Common myeloid progenitor, CD34-positive (primary cell): ENCODE results near the gene PXN.
"Not testable (repeated sequence)": the region's sequence is repeated elsewhere in the genome, so short reads cannot be mapped to it uniquely, and the experiment has no call there.

Source experiments
- CTCF ChIA-PET: fragments of 350-600 bp; sonication (Branson Sonifier 250); formaldehyde crosslinking; loops from one replicate; lab custom pipeline; 2021; ENCODE audit warnings: antibody characterized with exemption; lab: Charles Lee
- POLR2A ChIA-PET: fragments of 350-600 bp; sonication (Branson Sonifier 250); formaldehyde crosslinking; loops from one replicate; lab custom pipeline; 2021; ENCODE audit warnings: antibody characterized with exemption; lab: Charles Lee
- DNase-seq, 3 donors: peaks; one replicate each; pipeline versions ENCODE4 v3.0.0 to v3.0.0-alpha.2; 2013
- H3K27ac ChIP-seq, 2 experiments: 1 replicate in 1 of 2; 2 replicates in 1 of 2; pipeline ENCODE4 v1.7.0; 2013; ENCODE audit warnings: inconsistent platforms in 2 of 2, low read length in 2 of 2, mild to moderate bottlenecking in 2 of 2, low read depth in 1 of 2, moderate library complexity in 1 of 2; ENCODE audit not compliant: severe bottlenecking in 2 of 2, insufficient read depth in 1 of 2, poor library complexity in 1 of 2
- H3K27me3 ChIP-seq, 5 experiments: replicated peaks in 2 of 5; 1 replicate in 3 of 5; 2 replicates in 2 of 5; pipeline versions ENCODE4 v1.6.1 to v1.7.0; 2013; ENCODE audit warnings: low read length in 4 of 5, mild to moderate bottlenecking in 2 of 5, moderate library complexity in 2 of 5, inconsistent platforms in 1 of 5; ENCODE audit not compliant: insufficient read depth in 5 of 5, control insufficient read depth in 4 of 5
- H3K36me3 ChIP-seq, 4 experiments: 1 replicate in 2 of 4; 2 replicates in 2 of 4; pipeline versions ENCODE4 v1.6.1 to v1.7.0; 2013; ENCODE audit warnings: low read length in 3 of 4, control low read depth in 1 of 4, mild to moderate bottlenecking in 1 of 4; ENCODE audit not compliant: control insufficient read depth in 4 of 4, insufficient read depth in 4 of 4
- H3K4me1 ChIP-seq, 4 experiments: 1 replicate in 3 of 4; 2 replicates in 1 of 4; pipeline versions ENCODE4 v1.6.1 to v1.7.1; 2013; ENCODE audit warnings: low read length in 3 of 4, mild to moderate bottlenecking in 3 of 4, control low read depth in 1 of 4, inconsistent platforms in 1 of 4, moderate library complexity in 1 of 4; ENCODE audit not compliant: control insufficient read depth in 4 of 4, insufficient read depth in 4 of 4; ENCODE audit errors: control extremely low read depth in 1 of 4
- H3K4me3 ChIP-seq, 7 experiments: 1 replicate in 4 of 7; 2 replicates in 3 of 7; pipeline versions ENCODE4 v1.5.1 to v1.7.0; 2013; ENCODE audit warnings: mild to moderate bottlenecking in 7 of 7, low read length in 6 of 7, moderate library complexity in 6 of 7, inconsistent platforms in 2 of 7, low read depth in 2 of 7, control low read depth in 1 of 7; ENCODE audit not compliant: insufficient read depth in 4 of 7, control insufficient read depth in 1 of 7; ENCODE audit errors: extremely low read depth in 1 of 7
- H3K9me3 ChIP-seq, 5 experiments: 1 replicate in 4 of 5; 2 replicates in 1 of 5; pipeline versions ENCODE4 v1.6.1 to v1.7.1; 2013; ENCODE audit warnings: low read length in 4 of 5, mild to moderate bottlenecking in 2 of 5, inconsistent platforms in 1 of 5, low read depth in 1 of 5, moderate library complexity in 1 of 5; ENCODE audit not compliant: control insufficient read depth in 4 of 5, insufficient read depth in 2 of 5; ENCODE audit errors: control extremely low read depth in 1 of 5
- WGBS: methylation state at CpG from one replicate; pipeline ENCODE4 v1.1.5; 2013; ENCODE audit not compliant: insufficient coverage; 5-methylcytosine and 5-hydroxymethylcytosine counted together

Gene PXN

DNA sequence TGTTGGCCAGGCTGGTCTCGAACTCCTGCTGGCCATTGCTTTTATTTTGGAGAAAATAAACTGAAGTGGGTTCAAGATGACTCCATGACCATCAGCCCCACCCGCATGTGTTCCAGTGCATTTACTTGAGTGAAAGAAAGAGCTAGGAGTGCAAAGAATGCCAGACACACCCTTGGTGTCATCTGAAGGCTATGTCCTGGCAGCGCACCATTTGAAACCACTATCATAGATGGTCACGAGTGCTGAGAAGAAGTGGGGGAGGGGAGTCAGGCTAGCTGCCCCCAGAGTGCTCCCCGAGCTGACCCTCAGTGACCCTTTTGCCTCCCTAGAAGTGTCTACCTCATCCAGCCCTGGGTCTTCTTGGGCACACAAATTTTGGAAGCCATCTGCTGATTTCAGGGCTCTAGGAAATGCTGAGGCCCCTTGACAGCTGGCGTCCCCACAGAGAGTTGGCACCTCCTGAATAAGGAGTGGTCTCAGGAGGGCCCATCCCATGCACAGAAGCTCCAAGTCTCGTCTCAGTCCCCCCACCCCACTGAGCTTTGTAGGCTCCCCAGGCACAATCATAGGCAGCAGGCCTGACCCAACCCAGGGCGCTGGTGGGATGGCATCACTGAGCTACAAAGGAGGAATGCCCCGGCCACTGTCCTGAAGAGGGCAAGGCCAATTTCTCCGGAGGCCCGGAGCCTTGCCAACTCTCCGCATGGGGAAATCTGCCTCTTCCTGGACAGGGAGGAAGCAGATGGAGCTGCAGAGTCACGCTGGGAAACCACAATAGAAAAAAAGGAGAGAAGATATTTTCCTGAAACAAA lies 28.0 kb downstream of the PXN start:
- POLR2A ChIA-PET, result interaction anchor here (0.5 to 3.6 kb wide), 5 partner anchors 9 to 54 kb away, joined by 3 to 18 read pairs (median 5); partner anchors contain the start of gene RNU4-2
- Histone ChIP-seq H3K9me3 (no peaks in the 10 kb centered on the region), H3K4me1 (peaks cover 14 to 94% (median 87%) of the 10 kb centered on the region in 4 experiments), H3K27me3 (no peaks in the 10 kb centered on the region), H3K36me3 (no peaks in the 10 kb centered on the region), H3K4me3 (peak overlapping the region in 6 of 7 experiments; percentile 1 to 61 (median 28)), H3K27ac (peak overlapping the region in 1 of 2 experiments; percentile 55)
- CTCF ChIA-PET, result interaction anchor here (0.8 to 43.0 kb wide), 5 partner anchors 13 to 55 kb away, joined by 3 to 879 read pairs (median 4); partner anchors contain the start of genes PXN, RNU4-1 and RPLP0
- 18% methylated on average over 11 of the region's 13 CpGs for WGBS
- DNase-seq, result peak; percentile 75 to 85 (median 85)

DNA sequence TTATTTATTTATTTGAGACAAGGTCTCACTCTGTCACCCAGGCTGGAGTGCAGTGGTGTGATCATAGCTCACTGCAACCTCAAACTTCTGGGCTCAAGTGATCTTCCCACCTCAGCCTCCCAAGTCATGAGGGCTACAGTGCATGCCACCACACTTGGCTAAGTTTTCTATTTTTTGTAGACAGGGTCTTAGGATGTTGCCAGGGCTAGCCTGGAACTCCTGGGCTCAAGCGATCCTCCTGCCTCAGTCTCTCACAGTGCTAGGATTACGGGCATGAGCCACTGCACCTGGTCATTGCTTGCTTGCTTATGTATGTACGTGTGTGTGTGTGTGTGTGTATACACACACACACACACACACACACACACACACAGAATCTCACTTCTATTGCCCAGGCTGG lies 28.7 kb downstream of the PXN start:
- ChIA-PET CTCF (interaction anchor here (1.0 to 43.0 kb wide), 3 partner anchors 12 to 36 kb away, joined by 3 to 879 read pairs (median 425); partner anchors contain the start of genes PXN and RPLP0), POLR2A (interaction anchor here (3.6 kb wide), 1 partner anchor 55 kb away, joined by 18 read pairs; the partner anchor contains the start of gene RNU4-2)
- H3K27me3 ChIP-seq, H3K4me3 ChIP-seq, DNase-seq, H3K9me3 ChIP-seq, H3K36me3 ChIP-seq: not testable (repeated sequence)
- WGBS, result 100% methylated on average over 1 of the region's 3 CpGs
- Histone ChIP-seq H3K4me1 (peaks cover 20 to 94% (median 87%) of the 10 kb centered on the region in 4 experiments), H3K27ac (peak overlapping the region in 1 of 2 experiments; percentile 55)

GRCh38 chr12:120235369-120236323 lies 29.9 kb downstream of the PXN start:
- peak in 2 of 3 donors; percentile 33 to 38 for DNase-seq
- H3K27ac ChIP-seq, result peak overlapping the region in 1 of 2 experiments; percentile 16
- peak overlapping the region in 2 of 7 experiments; percentile 18 to 24 for H3K4me3 ChIP-seq
- H3K36me3 ChIP-seq, result no peaks in the 10 kb centered on the region
- H3K9me3 ChIP-seq, result no peaks in the 10 kb centered on the region
- WGBS, result 90% methylated on average over 6 of the region's 18 CpGs
- no peaks in the 10 kb centered on the region for H3K27me3 ChIP-seq
- ChIA-PET POLR2A (interaction anchor here (3.6 kb wide), 1 partner anchor 56 kb away, joined by 18 read pairs; the partner anchor contains the start of gene RNU4-2), CTCF (interaction anchor here (1.0 to 43.0 kb wide), 4 partner anchors 11 to 52 kb away, joined by 3 to 879 read pairs (median 214); partner anchors contain the start of gene PXN)
- H3K4me1 ChIP-seq, result peaks cover 24 to 95% (median 87%) of the 10 kb centered on the region in 4 experiments

DNA sequence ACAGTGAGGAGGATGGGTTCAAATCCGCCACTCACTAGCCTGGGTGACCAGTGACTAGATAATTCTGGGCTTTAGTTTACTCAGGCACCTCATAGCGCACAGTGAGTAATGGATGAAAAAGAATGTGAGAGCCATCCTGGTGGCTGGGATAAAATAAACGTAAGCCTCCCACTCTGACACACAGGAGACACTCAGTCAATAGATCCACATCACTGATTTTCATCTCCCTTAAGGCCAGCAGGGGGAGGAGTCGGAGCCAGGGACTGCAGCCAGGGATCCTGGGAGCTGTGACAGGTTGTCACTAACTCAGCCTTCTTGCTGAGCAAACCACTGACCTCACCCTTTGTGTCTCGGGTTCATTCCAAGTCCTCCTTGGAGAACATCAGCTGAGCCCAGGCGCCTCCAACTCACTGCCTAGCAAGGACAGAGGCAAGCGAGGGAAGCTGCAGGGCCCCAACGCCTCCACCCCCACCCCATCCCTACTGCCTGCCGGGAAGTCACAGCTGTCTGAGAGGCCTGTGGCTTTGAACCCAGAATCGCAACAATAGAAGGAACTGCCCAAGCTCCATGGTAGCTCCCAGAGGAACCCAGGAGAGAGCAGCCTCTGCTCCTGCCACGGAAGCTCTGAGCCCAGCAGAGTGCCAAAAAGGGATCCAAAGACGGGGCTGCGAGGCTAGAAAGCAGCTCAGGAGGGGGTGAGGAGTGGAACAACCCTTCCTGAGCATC lies 30.7 kb downstream of the PXN start:
- Histone ChIP-seq H3K9me3 (no peaks in the 10 kb centered on the region), H3K36me3 (no peaks in the 10 kb centered on the region), H3K27ac (peak overlapping the region in 1 of 2 experiments; percentile 16), H3K4me1 (peaks cover 28 to 95% (median 90%) of the 10 kb centered on the region in 4 experiments), H3K27me3 (no peaks in the 10 kb centered on the region), H3K4me3 (peak overlapping the region in 2 of 7 experiments; percentile 18 to 24)
- ChIA-PET CTCF (interaction anchor here (1.0 to 43.0 kb wide), 4 partner anchors 10 to 53 kb away, joined by 3 to 879 read pairs (median 214); partner anchors contain the start of gene PXN), POLR2A (no interaction called here)
- peak in 1 of 3 donors; percentile 24 for DNase-seq
- WGBS, result 53% methylated on average over 6 of the region's 13 CpGs

DNA sequence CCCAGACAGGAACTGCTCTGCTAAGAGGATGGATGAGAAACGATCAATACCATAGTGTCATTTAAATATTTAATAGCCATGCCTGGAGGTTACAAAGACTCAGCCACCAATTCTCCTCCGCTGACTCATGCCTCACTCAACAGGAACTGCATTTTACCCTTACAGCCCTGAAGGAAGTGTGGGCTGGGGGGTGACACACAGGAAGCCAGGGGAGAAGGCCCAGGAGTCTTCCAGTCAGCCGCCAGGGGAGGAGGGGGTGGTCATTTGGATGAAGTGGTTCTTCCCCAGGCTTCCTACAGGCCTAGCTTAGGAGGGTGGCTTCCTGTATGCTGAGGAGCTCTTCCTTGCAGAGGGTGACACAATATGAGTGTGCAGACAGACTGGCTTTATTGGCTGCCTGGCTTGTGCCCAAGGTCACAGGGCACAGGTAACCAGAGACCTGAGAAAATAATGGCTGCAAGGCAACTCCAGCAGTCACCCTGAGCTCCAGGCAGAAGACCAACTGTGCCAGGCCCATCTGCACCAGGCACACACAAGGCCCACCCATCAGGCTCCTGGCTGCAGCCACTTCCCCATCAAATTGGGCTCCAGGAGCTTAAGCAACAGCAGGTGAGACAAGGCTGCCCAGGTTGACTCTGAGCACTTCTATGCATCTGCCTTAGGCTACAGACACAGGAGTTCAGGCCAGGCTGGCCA lies 34.1 kb downstream of the PXN start:
- ChIA-PET POLR2A (interaction anchor here (0.5 to 9.1 kb wide), 6 partner anchors 22 to 63 kb away, joined by 3 to 113 read pairs (median 3); partner anchors contain the start of genes PXN, RNU4-1 and RNU4-2), CTCF (interaction anchor here (0.9 to 17.6 kb wide), 8 partner anchors 9 to 62 kb away, joined by 3 to 879 read pairs (median 6); partner anchors contain the start of genes PXN, RNU4-1, RNU4-2 and RPLP0)
- peaks cover 28 to 99% (median 91%) of the 10 kb centered on the region in 4 experiments for H3K4me1 ChIP-seq
- peak; percentile 82 to 95 (median 92) for DNase-seq
- no peaks in the 10 kb centered on the region for H3K27me3 ChIP-seq
- peak overlapping the region; percentile 74 to 78 for H3K27ac ChIP-seq
- 0% methylated on average over 1 of the region's 3 CpGs for WGBS
- H3K36me3 ChIP-seq, result peaks cover 0 to 3% (median 0%) of the 10 kb centered on the region in 4 experiments
- no peaks in the 10 kb centered on the region for H3K9me3 ChIP-seq
- H3K4me3 ChIP-seq, result peak overlapping the region in 5 of 7 experiments; percentile 34 to 61 (median 57)
